ENCODE measurements around the gene CIAO2B.
A peak's percentile ranks its signal among the peaks of the same experiment; 100 is the strongest.
"Not testable (repeated sequence)": the region's sequence is repeated elsewhere in the genome, so short reads cannot be mapped to it uniquely, and the experiment has no call there.

CIAO2B gene

DNA sequence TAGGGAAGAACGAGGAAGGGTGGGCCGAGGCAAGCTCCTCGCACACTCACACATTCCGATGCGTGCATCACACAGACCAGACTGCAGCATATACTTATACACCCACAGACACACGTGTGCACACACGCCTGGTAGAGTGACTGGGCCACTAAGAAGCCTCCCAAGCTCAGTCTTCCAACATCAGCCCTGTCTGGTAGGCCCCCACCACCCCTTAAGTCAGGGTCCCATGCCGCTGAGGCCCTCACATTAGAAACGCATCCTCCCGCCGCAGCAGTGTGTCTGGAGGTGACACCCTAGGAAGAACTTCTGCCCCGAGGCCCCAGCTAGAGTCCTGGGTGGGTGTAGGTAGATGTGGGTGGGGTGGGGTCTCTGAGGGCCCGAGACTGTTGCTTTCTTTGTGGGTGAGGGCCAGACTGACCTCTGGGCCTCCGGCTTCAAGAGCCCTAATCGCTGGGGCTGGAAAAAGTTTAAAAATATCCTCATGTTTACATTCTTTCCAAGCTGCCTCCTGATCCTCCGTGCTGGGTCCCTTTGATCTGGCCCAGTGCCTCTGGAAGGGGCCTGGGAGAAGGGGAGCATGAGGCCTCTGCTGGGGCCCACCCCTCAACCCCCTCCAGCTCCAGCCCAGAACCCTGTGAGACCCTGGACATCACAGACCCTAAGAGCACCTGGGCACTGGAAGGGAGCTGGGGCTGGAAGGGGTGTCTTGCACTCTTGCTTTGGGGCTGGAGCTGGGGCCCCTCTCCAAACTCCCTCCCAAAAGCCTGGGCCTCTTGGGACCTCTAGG, 29.2 kb downstream of the CIAO2B start:
- no peak for DNase-seq (ENCODE audit: low read depth in 2 of 2, low spot score in 1 of 2)

- DNase-seq (ENCODE audit: low read depth in 2 of 2, low spot score in 1 of 2): no peak
Measured at GRCh38 chr16:66904428-66904845, 29.8 kb downstream of the CIAO2B start.

DNA sequence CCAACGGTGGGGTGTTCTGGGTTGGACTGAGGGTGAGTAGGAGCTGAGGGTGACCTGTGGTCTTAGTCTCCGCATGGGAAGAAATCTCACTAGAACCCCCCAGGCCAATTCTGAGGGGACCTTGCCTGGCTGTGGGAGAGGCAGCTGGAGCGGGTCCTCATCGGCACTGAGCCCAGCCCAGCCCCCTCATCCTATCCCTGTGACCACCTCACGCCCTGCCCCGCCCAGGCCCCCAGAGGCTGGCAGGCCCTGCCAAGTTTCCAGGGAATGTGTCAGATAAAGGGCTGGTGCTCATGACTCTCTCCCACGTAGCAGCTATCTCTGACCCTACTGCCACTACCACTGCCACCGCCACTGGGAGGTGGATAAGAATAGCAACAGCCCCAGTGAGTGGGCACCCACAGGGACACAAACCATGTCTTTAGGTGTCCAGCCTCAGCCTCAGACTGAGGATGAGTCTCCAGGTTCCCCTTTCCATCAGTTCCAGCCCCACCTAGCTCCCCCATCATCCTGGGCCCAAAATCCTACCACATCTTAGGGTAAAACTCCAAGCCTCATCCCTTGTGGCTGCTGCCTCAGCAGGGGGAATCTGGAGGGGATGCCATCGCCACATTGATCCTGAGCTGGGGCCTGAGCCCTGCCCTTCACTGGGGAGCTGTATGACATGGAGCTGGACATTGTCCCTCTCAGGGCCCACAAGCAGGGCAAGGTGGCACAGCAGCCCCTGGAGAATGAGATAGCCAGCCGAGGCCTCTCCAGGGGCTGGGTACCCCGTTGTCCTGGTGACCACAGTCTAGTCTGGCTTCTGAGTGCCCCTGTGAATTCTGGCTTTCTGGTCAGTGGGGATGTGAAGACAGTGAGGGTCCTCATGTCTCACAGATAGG, 30.4 kb downstream of the CIAO2B start:
- DNase-seq (ENCODE audit: low read depth in 2 of 2, low spot score in 1 of 2): no peak

GRCh38 chr16:66902648-66903543, 31.3 kb downstream of the CIAO2B start:
- no peak for DNase-seq (ENCODE audit: low read depth in 2 of 2, low spot score in 1 of 2)

GRCh38 chr16:66901626-66902025, 32.6 kb downstream of the CIAO2B start:
- no peak for DNase-seq (ENCODE audit: low read depth in 2 of 2, low spot score in 1 of 2)

- no peak for DNase-seq (ENCODE audit: low read depth in 2 of 2, low spot score in 1 of 2)
Measured at GRCh38 chr16:66900721-66901441, 33.3 kb downstream of the CIAO2B start.

- DNase-seq (ENCODE audit: low read depth in 2 of 2, low spot score in 1 of 2): no peak
Measured at GRCh38 chr16:66899945-66900710, 34.1 kb downstream of the CIAO2B start.

DNA sequence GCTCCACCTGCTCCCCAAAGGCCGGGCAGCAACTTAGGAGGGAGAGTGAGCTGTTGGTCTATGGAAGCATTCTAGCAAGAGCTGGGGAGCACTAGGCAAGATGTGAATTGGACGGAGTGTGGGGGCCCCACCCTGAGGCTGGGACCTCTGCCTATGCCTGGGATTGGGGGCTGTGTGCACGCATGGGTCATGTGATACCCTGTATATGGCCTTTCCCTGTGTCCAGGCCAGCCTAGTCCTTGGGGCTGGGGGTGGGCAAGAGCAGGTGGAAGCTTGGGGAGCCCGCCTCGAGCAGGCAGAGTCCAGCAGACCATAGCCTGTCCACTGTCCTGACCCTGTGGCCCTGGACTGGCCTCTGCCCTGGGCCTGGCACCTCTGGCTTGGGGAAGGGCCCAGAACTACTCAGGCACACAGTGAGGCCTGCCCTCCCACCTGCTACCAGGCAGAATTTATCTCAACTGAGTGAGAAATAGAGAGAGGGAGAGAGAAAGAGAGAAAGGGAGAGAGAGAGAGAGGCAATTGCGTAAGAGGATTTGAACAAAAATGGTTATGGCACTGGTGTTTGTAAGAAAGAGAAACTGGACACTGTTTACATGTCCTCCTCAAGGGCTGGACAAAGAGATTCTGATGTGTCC, 34.8 kb downstream of the CIAO2B start:
- no peak for DNase-seq (ENCODE audit: low read depth in 2 of 2, low spot score in 1 of 2)

DNA sequence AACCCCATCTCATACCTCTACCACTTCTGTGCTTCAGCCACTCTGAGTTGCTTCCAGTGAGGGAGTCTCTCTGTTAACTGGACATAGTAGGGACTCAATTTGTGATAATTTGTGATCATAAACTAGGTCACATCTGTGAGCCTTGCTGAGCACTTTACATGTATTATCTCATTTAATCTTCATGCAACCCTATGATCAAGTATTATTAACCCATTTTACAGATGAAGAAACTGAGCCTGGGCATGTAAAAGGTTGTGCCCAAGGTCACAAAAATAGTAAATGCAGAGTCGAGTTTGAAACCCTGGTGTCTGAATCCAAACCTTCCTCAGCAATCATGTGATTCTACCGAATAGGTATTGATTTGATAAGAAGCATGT, 35.3 kb downstream of the CIAO2B start:
- DNase-seq (ENCODE audit: low read depth in 2 of 2, low spot score in 1 of 2): no peak

GRCh38 chr16:66898207-66898606, 36.0 kb downstream of the CIAO2B start:
- no peak for DNase-seq (ENCODE audit: low read depth in 2 of 2, low spot score in 1 of 2)

- DNase-seq (ENCODE audit: low read depth in 2 of 2, low spot score in 1 of 2): not testable (repeated sequence)
Measured at GRCh38 chr16:66896682-66897081, 37.5 kb downstream of the CIAO2B start.

GRCh38 chr16:66895999-66896398, 38.2 kb downstream of the CIAO2B start:
- no peak for DNase-seq (ENCODE audit: low read depth in 2 of 2, low spot score in 1 of 2)

DNA sequence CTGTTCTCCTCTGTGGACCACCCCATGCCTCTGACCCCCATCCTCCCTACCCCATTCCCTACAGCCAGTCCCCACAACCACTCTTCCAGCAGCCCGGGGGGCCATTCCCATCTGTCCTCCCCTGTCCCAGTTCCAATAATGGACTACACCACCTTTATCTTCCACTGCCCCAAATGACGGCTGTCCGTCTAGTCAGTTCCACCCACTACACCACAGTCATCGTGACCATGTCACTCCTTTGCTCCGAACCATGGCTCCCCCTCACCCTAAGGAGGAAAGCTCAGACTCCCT, 38.6 kb downstream of the CIAO2B start:
- no peak for DNase-seq (ENCODE audit: low read depth in 2 of 2, low spot score in 1 of 2)

DNA sequence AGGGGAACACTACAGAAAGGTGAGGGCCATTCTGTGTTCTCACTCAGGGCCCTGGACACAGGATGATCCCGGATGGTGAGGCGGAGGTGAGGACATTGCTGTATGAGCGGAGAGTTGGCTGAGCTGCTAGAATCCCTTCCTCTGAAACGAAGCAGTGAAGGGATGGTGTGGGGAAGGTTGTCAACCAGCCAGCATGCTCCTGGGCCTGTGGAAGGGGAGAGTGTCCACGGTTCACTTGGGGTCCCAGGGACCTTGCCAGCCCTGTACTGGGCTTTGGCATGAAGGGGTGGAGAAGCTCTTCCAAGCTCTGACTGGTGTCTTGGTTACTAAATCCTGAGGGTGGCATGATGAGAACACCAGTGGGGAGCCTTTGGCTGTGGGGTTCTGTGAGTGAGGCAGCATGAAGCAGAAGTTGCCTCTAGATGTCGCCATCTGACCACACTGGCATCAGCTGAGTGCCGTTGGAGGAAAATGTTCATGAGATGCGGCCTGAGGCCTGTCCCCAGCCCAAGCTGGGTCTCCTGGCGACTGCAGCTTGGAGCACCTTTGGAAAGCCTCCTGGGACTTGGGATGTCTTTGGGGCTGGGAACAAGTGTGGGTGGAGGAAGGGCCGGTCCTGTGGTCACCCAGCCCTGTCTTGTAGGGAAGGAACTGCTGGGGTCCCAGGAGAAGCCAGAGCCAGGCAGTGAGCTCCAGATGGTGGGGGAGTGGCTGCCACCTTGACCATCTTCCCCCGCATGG, 39.1 kb downstream of the CIAO2B start:
- peak in 1 of 2 donors; percentile 29 for DNase-seq (ENCODE audit: low read depth in 2 of 2, low spot score in 1 of 2)

GRCh38 chr16:66894055-66894454, 40.1 kb downstream of the CIAO2B start:
- DNase-seq (ENCODE audit: low read depth in 2 of 2, low spot score in 1 of 2): no peak

DNA sequence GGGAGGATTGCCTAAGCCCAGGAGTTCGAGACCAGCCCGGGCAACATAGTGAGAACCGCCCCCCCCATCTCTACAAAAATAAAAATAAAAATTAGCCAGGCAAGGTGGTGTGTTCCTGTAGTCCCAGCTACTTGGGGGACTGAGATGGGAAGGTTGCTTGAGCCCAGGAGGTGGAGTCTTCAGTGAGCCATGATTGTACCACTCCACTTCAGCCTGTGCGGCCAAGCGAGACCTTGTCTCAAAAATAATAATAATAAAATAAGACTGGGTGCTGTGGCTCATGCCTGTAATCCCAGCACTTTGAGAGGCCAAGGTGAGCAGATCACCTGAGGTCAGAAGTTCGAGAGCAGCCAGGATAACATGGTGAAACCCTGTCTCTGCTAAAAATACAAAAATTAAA, 42.4 kb downstream of the CIAO2B start:
- no peak for DNase-seq (ENCODE audit: low read depth in 2 of 2, low spot score in 1 of 2)

DNA sequence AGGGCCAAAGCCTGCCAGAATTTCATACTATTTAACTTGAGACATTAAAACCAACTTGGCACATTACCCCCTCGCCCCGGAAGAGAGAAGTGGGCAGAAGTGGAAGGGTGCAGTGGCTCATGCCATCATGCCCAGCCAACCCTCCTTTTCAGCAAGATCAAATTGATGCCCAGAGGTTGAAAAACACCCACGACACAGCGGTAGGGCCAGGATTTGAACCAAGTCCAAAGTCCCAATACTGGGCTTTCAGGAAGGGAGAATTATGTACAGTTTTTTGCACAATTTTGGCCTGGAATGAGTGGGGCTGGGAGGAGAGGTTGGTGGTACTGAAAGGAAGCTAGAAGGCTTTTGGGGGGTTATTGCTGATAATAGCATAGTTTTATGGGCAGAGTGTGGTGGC, 42.8 kb downstream of the CIAO2B start:
- no peak for DNase-seq (ENCODE audit: low read depth in 2 of 2, low spot score in 1 of 2)

GRCh38 chr16:66890799-66891198, 43.4 kb downstream of the CIAO2B start:
- DNase-seq (ENCODE audit: low read depth in 2 of 2, low spot score in 1 of 2): no peak

GRCh38 chr16:66889622-66890021, 44.6 kb downstream of the CIAO2B start:
- no peak for DNase-seq (ENCODE audit: low read depth in 2 of 2, low spot score in 1 of 2)

Measured in stimulated activated CD8-positive, alpha-beta memory T cell treated with anti-CD3 and anti-CD28 coated beads, Interleukin-4, amount 100 ng/mL, for 4 hours (primary cell).